GM18526 (cell line): ENCODE results near the gene RNF148.

Source experiments
- POLR2A ChIP-seq: IDR thresholded peaks from 3 replicates; pipeline ENCODE4 v1.6.1; 2011; ENCODE audit not compliant: insufficient read length; ENCODE audit errors: extremely low read depth

The RNF148 gene

GRCh38 chr7:122675011-122675410, 27.7 kb downstream of the RNF148 start:
- TF ChIP-seq POLR2A, result no peak

- no peak for TF ChIP-seq POLR2A
Observed at GRCh38 chr7:122674502-122674901, 28.2 kb downstream of the RNF148 start.

GRCh38 chr7:122673951-122674350, 28.8 kb downstream of the RNF148 start:
- TF ChIP-seq POLR2A, result no peak

GRCh38 chr7:122672536-122672935, 30.2 kb downstream of the RNF148 start:
- no peak for TF ChIP-seq POLR2A

GRCh38 chr7:122663733-122664132, 39.0 kb downstream of the RNF148 start:
- TF ChIP-seq POLR2A, result no peak

- TF ChIP-seq POLR2A, result no peak
Observed at GRCh38 chr7:122658856-122659255, 43.9 kb downstream of the RNF148 start.

GRCh38 chr7:122653685-122654084, 49.0 kb downstream of the RNF148 start:
- no peak for TF ChIP-seq POLR2A

GRCh38 chr7:122652876-122653275, 49.8 kb downstream of the RNF148 start:
- no peak for TF ChIP-seq POLR2A
